GM19025 (cell line): ENCODE measurements around the gene RAP1GAP2.

Experiments
- ATAC-seq: cut with Tn5 transposase; IDR thresholded peaks from one replicate; pipeline ENCODE4 v1.9.1; 2021; ENCODE audit warnings: mild to moderate bottlenecking, low read depth, moderate library complexity; ENCODE audit not compliant: unreplicated experiment

The RAP1GAP2 gene

DNA sequence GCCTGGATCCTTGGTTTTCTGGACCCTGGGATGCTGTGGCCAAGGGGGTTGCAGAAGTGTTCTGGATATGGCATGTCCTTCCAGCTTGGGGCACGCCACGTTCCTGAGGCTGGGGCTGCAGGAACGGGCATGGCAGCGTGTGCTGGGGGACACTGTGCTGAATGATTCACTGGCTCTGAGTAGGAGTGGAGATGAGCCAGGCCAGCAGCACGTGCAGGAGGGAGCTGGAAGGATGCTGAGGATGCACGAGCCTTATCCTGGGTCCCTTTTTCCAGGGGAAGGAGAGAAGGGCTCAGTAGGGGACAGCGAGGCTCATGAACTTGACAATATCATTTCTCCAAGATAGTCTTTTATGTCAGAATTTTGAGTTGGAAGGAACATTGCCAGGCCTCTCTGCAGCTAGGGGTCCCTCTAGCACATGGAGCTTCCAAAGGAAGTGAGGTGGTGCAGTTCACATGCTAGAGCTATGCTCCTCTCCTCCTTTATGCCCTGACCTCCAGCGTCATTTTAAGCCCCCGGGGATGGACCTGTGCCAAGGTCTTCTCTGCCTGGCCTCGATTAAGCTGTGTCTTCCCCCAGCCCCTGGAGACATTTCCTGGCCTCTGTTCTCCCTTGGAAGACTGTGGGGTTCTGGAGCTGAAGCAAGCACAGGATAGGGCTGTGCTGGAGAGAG is 141.2 kb downstream of the RAP1GAP2 start:
- ATAC-seq: no peak

DNA sequence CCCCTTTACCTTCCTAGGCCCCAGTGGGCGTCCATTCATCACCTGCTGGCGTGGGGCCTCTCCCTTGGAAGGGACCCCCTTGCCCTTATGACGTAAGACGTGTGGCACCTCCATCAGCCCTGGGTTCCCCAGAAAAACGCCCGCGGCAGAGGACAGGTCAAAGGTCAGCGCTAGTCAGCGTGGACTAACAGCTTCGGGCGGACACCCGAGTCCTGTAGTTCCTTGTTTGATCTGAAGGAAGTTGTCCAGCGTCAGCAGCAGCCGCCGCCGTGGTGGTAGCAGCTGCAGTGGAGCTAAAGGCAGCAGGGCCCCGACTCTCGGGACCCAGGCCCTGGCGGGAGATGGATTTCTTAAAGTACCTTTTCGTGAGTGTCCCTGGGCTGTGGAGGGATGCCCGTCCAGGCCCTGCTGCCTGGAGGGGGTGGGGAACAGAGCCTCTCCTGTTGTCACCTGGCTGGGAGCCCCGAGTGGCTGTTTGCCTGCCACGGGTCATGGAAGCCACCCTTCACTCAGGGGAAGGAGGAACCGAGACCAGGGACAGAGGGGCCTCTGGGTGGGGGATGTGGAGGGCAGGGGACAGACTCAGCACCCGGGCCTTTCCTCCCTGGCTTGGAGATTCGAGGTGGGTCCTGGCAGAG is 143.6 kb downstream of the RAP1GAP2 start:
- ATAC-seq: no peak

DNA sequence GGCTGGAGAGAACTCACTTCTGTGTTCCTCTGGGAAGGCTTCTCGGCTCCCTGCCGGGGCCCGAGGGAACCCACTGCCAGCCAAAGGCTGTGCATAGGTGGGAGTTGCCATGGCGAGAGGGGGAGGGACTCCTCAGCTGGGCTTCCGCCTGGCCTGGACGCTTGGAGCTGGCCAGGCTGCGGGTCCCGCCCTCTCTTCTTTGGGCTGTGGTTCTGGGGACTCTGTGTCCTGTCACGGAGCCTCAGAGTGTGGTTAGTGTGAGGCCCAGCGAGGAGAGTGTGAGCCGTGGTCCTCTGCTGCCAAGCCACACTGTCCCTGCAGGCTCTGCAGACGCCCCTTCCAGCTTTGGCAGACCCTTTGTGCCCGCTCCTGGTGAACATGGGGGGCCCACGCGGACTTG is 144.1 kb downstream of the RAP1GAP2 start:
- no peak for ATAC-seq

DNA sequence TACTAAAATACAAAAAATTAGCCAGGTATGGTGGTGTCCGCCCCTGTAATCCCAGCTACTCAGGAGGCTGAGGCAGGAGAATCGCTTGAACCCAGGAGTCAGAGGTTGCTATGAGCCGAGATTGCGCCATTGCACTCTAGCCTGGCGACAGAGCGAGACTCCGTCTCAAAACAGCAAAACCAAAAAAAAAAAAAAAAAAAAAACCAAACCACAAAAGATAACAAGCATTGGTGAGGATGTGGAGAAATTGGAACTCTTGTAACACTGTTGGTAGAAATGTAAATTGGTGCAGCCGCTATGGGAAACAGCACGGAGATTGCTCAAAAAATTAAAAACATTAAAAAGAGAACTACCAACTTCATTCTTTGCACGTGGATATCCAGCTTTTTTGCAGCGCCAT is 147.7 kb downstream of the RAP1GAP2 start:
- no peak for ATAC-seq

DNA sequence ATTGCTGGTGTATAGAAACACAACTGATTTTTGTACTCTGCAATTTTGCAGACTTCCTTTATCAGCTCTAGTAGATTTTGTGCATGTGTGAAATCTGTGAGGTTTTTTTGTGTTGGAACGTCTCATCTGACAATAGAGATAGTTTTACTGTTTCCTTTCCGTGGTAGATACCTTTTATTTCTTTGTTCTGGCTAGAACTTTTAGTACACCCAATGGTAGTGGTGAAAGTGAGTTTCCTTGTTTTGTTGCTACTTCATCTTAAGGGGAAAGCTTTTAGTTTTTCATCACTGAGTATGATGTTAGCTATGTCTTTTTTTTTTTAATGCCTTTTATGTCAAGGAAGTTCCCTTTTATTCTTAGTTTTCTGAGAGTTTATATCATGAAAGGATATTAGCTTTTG is 149.1 kb downstream of the RAP1GAP2 start:
- no peak for ATAC-seq

DNA sequence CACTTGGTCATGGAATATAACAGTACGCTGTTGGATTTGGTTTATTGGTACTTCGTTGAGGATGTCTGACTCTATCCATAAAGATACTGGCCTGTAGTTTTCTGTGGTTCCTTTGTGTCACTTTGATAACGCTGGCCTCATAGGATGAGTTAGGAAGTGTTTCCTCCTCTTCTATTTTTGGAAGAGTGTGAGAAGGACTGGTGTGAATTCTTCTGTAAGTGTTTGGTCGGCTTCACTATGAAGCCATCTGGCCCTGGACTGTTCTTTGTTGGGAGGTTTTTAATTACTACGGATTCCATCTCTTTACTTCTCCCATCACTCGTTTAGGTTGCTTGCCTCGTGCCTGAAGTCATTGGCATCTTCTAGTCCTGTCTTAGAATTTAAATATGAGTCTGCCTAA is 149.9 kb downstream of the RAP1GAP2 start:
- no peak for ATAC-seq

DNA sequence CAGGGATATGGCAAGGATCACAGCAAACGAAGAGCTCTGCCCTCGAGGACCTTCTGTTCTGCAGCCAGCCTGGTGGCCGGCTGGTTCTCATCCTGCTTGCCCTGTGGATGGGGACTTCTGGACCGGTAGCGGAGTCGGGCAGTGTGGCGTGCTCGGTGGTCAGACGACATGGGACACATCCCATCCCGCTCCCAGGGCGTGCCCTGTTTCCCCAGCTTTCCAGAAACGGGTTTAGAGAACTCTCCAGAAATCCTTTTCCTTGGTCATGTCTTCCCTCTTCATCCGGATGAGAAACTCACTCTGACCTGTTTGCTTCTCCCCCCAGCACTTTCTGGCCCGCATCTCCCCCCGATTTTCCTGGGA is 151.3 kb downstream of the RAP1GAP2 start:
- ATAC-seq: no peak

DNA sequence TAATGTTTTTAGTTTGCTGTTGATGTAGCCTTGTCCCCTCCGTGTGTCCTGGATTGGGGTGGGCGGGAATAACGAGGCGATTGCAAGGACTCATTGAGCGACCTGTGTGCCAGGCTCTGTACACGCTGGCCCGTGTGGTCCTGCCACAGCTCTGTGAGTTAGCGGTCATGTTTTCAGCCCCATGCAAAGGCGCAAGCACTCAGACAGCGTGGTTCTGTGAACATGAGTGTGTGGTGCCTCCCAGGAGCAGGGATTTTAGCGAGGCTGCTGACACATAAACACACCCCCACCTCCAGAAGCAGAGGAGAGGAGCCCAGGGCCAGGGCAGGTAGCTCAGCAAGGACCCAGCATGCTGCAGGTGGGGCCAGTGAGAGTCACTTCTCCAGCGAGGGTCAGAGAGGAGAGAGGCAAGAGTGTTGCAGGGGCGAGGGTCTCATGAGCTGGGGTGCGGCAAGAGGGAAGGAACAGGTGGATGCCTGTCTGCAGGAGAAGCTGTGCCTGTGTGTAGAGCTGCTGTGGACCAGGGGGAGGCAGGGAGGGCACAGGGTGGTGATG is 151.8 kb downstream of the RAP1GAP2 start:
- ATAC-seq: no peak

DNA sequence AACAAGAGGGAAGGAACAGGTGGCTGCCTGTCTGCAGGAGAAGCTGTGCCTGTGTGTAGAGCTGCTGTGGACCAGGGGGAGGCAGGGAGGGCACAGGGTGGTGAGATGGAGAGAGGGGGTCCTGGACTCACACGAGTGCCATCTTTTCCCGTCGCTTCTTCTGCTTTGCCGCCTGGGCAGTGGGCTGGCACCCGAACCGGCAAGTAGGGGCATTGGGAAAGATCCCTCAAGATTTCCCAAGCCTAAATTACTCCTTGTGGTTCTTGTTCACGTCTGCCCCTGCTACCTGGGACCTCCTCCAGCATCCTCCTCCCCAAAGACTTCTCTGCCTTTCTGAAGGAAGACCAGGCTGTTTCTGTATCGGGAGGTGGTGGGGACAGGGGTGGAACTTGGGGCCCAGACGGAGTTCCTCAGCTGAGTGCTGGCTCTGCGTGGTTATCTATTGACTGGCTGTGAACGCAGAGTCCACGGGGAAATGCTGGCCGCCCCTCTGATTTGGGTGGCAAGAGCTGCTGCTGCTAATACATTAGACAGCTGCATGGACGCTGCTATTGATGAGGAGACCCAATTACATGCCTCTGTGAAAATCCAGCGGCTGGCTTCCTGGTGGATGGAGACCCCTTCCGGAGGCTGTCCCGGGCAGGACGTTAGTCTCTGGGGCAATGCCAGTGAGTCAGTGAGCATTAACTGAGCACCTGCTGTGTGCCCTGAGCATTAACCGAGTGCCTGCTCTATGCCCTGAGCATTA is 152.7 kb downstream of the RAP1GAP2 start:
- no peak for ATAC-seq

DNA sequence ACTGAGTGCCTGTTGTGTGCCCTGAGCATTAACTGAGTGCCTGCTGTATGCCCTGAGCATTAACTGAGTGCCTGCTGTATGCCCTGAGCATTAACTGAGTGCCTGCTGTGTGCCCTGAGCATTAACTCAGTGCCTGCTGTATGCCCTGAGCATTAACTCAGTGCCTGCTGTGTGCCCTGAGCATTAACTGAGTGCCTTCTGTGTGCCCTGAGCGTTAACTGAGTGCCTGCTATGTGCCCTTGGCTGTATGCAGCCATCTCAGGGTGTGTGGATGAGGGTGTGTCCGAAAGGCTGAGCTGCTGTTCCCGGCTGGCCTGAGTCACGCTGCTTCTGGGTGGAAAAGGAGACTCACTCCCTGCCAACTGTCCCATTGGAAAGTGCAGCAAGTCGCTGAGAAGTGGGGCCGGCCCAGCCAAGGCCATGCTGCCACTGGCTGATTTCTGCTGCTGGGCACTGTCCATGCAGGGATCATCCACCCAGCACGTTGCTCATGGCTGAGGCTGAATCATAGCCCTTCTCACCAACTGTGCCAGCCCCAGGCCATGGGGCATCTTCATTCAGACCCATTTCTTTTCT is 153.3 kb downstream of the RAP1GAP2 start:
- no peak for ATAC-seq

DNA sequence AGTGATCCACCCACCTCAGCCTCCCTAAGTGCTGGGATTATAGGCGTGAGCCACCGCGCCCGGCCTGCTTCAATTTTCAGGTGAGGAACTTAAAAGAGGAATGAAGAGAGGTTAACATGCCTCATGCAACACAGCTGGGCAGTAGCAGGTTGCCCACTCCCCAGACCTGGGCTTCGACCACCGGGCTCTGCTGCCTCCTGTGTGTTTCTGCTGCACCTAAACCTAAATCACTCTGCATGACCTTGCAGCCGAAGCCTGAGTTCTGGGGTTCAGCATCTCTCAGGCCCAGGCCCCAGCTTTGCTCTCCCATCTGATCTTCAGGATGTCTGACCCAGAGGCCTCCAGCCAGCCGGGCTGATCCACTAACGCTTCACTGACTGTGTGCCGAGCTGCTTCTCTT is 154.6 kb downstream of the RAP1GAP2 start:
- ATAC-seq: no peak

DNA sequence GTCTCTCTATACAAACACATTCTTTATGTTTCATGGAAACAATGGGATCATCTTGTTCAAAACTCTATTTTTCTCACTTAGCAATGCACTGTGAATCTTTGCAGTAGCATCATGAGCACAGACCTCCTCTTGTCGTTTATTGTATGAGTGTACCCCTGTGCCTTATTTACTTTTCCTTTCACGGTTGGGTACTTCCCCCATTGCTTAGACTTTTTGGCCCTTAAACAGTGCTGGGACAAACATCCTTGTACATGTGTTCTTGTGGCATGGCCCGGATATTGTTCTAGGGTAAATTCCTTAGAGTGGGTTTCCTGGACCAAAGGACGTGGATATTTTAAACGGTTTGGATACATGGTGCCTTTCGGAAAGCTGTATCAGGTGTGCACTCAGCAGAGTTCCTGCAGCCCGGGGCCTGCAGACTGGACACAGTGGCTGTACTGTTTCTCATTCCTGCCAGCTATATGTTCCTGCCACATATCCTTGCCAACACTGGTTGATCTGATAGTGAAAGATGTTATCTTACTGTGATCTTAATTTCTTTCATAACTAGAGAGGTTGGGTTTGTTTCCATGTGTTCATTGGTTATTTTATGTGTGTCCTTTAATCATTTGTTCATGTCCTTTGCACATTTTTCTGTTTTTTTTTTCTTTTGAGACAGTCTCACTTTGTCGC is 156.1 kb downstream of the RAP1GAP2 start:
- ATAC-seq: no peak

DNA sequence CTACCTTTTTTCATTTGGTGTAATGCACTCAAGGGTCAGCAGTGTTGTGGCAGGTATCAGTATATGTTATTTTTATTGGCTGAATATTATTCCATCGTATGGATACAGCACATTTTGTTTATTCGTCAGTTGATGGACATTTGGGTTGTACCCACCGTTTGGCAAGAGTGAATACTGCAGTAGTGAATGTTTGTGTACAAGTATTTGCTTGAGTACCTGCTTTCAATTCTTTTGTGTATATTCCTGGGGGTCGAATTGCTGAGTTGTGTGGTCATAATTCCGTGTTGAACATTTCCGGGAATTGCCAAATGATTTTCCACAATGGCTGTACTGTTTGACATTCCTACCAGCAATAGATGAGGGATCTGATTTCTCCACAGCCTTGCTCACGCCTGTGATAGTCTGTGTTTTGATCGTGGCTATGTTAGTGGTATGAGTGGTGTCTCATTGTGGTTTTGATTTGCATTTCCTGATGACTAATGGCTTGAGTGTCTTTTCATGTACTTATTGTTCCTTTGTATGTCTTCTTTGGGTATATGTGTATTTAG is 158.7 kb downstream of the RAP1GAP2 start:
- ATAC-seq: no peak

DNA sequence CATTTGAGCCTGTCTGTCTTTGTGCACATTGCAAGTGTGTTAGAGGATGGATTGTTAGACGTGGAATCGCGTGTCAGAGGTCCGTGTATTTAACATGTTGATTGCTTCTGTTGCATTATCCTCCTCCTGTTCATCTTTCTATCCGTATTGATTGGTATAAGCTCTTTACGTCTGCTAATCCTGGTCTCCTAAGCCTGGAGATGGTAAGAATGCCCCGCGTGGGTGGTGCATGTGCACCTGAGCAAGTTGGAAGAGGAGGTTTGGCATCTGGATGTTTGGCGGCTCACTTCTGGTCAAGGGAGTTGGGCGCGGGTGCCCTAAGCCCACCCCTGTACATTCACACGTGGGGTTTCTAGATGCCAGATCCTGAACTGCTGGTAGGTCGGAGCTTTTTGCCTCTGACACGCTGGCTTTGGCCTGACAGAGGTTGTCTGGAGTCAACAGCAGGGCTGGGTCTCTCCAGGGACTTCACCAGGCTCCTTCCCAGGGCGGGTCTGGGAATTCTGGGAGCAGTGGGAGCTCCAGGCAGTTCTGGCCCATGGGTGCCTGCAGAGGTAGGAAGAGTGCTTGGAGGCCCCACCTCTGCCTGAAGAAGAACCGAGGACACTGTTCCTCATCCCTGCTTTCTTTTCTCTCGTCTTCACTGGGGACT is 159.8 kb downstream of the RAP1GAP2 start:
- no peak for ATAC-seq

DNA sequence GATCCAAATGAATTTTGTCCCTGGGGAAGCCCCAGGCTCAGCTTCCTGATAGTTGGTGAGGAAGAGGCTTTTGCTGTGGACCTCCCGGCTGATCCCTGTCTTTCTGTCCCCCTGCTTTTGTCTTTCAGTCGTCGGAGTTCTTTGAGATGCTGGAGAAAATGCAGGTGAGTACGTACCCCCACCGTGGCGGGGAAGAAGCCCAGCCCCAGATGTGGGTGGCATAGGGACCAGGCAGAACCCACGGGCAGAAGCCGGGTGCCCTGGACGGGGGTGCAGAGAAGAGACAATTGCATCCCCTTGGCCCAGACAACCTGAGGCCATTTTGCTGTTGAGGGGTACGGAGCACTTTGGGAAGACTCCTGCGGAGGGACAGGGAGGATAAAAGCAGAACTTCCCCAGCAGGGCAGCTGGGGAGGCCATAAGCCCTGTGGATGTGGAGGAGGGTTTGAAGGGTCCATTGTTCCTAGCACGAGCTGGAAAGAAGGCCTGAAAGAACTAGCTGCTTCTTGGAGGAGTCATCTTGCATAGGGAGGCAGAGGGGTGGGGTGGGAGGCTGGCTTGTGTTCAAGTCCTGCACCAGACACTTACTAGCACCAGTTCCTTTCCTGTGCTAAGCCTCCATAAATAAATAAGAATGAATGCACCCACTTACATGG is 161.5 kb downstream of the RAP1GAP2 start:
- no peak for ATAC-seq

DNA sequence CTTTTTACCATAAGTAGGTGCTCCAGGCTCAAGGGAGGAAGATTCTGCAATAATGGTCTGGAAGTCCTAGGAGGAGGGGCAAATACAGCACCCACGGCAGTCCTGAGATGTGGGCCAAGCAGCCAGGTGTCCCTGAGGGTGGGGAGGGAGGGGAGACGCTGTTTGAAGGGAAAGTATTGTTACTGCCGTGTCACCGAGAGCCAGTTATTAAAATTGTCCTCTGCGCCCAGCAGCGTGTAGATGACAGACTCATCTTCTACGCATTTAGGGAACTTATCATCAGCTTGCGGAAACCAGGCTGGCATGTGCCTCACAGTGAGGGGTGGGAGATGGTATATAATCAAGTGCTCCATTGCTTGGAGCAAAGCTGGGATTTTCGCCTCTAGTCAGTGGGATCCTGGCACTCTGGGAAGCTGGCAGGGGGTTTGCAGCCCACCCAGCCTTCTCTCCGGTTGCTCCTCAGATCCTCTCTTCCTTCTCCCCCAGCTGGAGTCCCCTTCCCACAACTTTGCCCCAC is 162.5 kb downstream of the RAP1GAP2 start:
- ATAC-seq: no peak

DNA sequence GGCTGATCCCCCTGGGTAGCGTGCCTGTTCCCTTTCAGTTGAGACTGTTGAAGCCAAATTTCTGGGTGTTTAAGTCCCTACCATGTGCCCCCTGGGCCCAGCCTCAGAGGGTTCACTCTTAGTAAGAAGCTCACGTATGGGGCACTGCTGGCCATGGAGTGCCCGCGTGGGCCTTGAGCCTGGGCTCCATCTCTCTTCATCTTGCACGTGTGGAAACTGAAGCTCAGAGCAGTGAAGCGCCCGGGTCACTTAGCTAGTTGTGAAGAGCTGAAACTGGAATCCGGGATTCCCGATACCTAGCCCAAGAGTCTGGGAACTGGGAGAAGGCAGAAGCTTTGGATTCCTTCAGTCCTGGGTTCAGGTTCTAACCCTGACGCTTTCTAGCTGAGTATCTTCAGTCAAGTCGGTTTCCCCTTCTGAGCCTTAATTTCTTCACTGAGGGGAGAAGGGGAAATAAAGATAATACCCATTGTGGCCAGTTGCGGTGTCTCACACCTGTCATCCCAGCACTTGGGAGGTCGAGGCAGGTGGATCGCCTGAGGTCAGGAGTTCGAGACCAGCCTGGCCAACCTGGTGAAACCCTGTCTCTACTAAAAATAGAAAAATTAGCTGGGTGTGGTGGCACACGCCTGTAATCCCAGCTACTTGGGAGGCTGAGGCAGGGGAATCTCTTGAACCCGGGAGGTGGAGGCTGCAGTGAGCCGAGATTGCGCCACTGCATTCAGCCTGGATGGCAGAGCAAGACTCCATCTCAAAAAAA is 163.3 kb downstream of the RAP1GAP2 start:
- no peak for ATAC-seq

DNA sequence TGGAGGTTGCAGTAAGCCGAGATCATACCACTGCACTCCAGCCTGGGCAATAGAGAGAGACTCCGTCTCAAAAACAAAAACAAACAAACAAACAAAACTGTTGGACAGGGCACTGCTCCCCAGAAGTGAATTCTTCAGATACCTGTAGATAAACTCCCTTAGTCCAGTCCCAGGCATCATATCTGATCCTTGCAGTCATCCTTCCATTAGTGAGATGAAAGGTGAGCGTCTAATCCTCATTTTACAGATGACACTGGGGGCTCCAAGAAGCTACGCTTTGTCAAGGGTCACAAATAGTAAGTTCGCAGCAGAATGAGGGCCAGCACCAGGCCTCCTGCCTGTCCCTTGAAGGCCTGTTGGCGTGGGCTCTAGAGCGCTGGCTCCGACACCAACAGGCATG is 165.2 kb downstream of the RAP1GAP2 start:
- ATAC-seq: no peak
